C4-2B (cell line): ENCODE data around the gene TBXA2R.

Source experiments
- ZFX ChIP-seq: fragments of 450-650 bp; IDR thresholded peaks from 2 replicates; pipeline ENCODE4 v1.6.1; 2017
- TF ChIP-seq, protein P1 (sequence below): fragments of 450-650 bp; conservative IDR thresholded peaks from 2 replicates; pipeline ENCODE4 v1.5.1; 2017; ENCODE audit warnings: mild to moderate bottlenecking

DNA sequence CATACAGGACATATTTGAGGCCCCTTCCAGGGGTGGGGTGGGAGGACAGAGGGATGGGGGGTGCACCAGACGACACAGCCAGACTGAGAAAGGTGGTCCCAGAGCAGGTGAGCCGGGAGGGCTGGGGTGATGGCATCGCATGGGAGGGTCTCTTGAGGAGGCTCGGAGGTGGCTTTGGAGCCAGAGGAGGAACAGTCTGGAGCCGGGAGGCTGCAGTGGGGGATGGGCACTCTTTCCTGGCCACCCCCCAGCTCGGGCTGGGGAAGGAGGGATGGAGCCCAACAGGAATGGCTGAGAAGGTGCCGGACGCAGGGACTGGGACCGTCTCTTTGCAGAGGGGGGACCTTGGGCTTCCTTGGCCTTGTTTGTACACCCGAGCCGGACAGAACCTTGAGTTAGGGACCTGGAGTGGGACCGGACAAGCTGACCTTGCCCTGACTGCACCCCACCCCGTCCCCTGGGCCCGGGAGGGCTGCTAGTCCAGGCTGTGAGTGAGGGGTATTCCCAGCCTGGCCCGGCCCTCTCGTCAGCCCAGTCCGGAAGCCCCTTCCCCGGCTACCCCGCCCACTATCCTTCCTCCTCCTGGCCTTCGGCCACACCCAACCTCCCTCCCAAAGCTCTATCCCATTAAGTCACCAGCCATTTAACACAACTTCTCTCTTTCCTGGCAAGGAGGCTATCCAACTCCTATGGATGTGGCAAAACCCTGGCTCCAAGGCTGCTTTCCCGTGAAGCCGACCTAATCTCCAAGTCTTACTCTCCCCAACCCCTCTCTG, 816 bp upstream of the TBXA2R start:
- TF ChIP-seq, protein P1, sequence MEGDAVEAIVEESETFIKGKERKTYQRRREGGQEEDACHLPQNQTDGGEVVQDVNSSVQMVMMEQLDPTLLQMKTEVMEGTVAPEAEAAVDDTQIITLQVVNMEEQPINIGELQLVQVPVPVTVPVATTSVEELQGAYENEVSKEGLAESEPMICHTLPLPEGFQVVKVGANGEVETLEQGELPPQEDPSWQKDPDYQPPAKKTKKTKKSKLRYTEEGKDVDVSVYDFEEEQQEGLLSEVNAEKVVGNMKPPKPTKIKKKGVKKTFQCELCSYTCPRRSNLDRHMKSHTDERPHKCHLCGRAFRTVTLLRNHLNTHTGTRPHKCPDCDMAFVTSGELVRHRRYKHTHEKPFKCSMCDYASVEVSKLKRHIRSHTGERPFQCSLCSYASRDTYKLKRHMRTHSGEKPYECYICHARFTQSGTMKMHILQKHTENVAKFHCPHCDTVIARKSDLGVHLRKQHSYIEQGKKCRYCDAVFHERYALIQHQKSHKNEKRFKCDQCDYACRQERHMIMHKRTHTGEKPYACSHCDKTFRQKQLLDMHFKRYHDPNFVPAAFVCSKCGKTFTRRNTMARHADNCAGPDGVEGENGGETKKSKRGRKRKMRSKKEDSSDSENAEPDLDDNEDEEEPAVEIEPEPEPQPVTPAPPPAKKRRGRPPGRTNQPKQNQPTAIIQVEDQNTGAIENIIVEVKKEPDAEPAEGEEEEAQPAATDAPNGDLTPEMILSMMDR, result no peak
- no peak for TF ChIP-seq ZFX
